PC-9 (cell line): ENCODE results near the gene F7.

ENCODE experiments used
- EZH2 ChIP-seq: fragments of 200-600 bp; sonication (generic); IDR thresholded peaks from 2 replicates; pipeline ENCODE4 v1.8.0; 2017; ENCODE audit warnings: antibody characterized with exemption, low read depth
- TF ChIP-seq, protein P1 (sequence below): fragments of 200-600 bp; sonication (generic); conservative IDR thresholded peaks from 2 replicates; pipeline ENCODE4 v1.6.1; 2017; ENCODE audit warnings: mixed run types, antibody characterized with exemption, mild to moderate bottlenecking, moderate library complexity

- TF ChIP-seq, protein P1, sequence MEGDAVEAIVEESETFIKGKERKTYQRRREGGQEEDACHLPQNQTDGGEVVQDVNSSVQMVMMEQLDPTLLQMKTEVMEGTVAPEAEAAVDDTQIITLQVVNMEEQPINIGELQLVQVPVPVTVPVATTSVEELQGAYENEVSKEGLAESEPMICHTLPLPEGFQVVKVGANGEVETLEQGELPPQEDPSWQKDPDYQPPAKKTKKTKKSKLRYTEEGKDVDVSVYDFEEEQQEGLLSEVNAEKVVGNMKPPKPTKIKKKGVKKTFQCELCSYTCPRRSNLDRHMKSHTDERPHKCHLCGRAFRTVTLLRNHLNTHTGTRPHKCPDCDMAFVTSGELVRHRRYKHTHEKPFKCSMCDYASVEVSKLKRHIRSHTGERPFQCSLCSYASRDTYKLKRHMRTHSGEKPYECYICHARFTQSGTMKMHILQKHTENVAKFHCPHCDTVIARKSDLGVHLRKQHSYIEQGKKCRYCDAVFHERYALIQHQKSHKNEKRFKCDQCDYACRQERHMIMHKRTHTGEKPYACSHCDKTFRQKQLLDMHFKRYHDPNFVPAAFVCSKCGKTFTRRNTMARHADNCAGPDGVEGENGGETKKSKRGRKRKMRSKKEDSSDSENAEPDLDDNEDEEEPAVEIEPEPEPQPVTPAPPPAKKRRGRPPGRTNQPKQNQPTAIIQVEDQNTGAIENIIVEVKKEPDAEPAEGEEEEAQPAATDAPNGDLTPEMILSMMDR = no peak
- TF ChIP-seq EZH2 = no peak
These were observed 1.9 kb upstream of the F7 start for GRCh38 chr13:113103646-113104045.
